HUDEP-2 (cell line): ENCODE results near the gene RASGEF1B.

Experiments used
- DNase-seq, 76 experiments: peaks; one replicate each; lab custom pipeline; 2025; ENCODE audit not compliant: unreplicated experiment in 76 of 76; lab: John Stamatoyannopoulos, UW

The RASGEF1B gene

GRCh38 chr4:81405900-81406401, 65.8 kb downstream of the RASGEF1B start:
- peak in 43 of 76 experiments; percentile 1 to 85 (median 54) for DNase-seq

GRCh38 chr4:81404741-81405140, 67.0 kb downstream of the RASGEF1B start:
- no peak for DNase-seq

GRCh38 chr4:81404294-81404693, 67.4 kb downstream of the RASGEF1B start:
- DNase-seq = no peak

- DNase-seq = no peak
These were observed 72.2 kb downstream of the RASGEF1B start for GRCh38 chr4:81399306-81400086.

- DNase-seq = no peak
These were observed 73.3 kb downstream of the RASGEF1B start for GRCh38 chr4:81398379-81398778.

- no peak for DNase-seq
These were observed 74.1 kb downstream of the RASGEF1B start for GRCh38 chr4:81397635-81398034.

- no peak for DNase-seq
These were observed 76.5 kb downstream of the RASGEF1B start for GRCh38 chr4:81395239-81395638.

GRCh38 chr4:81392164-81392563, 79.5 kb downstream of the RASGEF1B start:
- DNase-seq = no peak

- no peak for DNase-seq
These were observed 82.0 kb downstream of the RASGEF1B start for GRCh38 chr4:81389720-81390119.

GRCh38 chr4:81380437-81380836, 91.3 kb downstream of the RASGEF1B start:
- DNase-seq = no peak

- no peak for DNase-seq
These were observed 93.3 kb downstream of the RASGEF1B start for GRCh38 chr4:81378386-81378785.

- DNase-seq = no peak
These were observed 94.5 kb downstream of the RASGEF1B start for GRCh38 chr4:81377191-81377590.

- DNase-seq = no peak
These were observed 95.0 kb downstream of the RASGEF1B start for GRCh38 chr4:81376720-81377119.
